GM18873 (cell line): ENCODE measurements around the gene CLSTN1.

Source experiments
- ATAC-seq: cut with Tn5 transposase; IDR thresholded peaks from one replicate; pipeline ENCODE4 v1.9.1; 2021; ENCODE audit warnings: mild to moderate bottlenecking, moderate library complexity, moderate number of reproducible peaks; ENCODE audit not compliant: unreplicated experiment, low FRiP score

The CLSTN1 gene

DNA sequence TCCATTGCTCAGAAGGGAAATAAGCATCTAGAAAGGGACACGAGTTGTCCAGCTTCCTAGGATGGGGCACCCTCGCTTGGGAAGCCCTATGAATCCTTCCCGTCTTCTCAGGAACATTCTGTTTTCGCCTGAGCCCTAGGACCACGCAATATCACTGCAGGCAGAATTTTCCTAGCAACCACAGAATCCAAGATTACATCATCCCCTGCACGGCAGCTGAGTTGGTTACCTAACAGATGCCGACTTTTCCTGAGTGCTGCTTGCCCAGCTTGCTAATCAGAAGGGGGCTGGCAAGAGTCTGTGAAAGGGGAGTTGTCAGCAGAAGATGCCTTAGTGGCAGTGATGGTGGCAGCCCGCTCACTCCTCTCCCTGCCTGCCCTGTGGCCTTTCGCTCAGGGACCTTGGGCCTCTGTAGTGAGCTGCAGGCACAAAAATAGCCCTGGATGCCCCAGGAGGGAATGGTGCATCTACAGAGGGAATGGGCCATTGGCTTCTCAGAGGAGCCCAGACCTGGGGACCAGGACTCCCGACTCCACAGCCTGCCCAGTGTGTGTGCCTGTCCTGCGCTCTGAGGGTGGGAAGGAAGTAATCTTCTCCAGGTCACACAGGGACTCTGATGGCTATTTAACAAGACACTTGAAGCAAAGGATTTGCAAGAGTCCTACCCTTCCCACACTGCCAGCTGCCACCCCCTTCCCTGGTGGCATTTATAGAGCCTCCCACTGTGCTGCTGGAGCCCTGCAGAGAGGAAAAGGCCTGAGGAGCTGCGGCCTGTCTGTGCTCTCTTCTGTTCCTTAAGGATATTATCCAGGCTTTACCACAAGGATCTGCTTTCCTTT is 28.9 kb upstream of the CLSTN1 start:
- no peak for ATAC-seq

DNA sequence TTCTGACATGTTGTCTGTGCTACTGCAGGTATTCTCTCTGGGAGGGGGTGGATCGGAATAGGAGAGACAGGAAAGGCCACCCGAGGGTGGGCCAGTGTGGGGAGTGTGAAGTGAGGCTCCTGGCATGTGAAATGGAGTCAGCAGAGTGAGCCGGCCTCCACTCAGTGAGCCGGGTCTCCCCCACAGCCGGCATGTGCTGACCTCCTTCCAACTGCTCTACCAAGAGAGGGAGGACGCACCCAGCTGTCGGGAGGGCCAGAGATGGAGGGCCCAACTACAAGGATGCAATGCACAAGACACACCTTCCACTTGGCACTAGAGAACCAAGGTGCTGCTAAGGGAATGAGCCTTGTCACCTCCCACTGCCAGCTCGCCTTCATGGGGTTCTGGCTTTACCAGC is 28.2 kb upstream of the CLSTN1 start:
- ATAC-seq, result no peak

DNA sequence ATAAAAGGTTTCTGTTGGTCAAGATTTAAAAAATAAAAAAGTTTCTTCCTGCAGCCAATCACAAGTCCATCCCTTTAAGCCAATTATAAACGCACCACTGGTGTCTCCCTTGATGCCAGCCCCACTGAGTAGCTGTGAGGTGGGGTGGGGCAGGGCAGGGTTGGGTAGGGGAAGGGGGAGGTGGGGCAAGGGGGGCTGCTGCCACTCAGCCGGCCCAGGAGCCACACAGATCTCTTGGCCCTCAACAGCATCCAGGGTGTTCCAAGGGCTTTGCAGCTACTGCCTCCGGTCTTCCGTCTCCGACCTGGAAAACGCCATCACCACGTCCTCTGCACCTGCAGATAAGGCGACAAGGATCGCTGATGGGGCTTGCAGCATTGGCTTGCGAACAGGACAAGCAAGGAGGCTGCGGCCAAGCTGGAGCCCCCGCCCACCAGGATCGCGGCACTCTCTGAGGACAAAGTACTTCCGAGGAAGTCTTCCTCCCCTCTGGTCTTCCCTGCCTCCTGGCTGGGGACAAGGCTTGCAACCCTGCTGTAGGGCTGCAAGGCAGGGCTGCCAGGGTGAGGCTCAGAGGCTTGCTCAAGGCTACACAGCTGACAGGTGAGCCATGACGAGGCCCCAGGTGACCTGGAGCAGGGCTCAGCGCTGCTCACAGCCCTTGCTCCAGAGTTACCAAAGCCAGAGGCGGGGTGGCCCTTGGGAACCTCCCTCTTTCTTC is 26.8 kb upstream of the CLSTN1 start:
- no peak for ATAC-seq

DNA sequence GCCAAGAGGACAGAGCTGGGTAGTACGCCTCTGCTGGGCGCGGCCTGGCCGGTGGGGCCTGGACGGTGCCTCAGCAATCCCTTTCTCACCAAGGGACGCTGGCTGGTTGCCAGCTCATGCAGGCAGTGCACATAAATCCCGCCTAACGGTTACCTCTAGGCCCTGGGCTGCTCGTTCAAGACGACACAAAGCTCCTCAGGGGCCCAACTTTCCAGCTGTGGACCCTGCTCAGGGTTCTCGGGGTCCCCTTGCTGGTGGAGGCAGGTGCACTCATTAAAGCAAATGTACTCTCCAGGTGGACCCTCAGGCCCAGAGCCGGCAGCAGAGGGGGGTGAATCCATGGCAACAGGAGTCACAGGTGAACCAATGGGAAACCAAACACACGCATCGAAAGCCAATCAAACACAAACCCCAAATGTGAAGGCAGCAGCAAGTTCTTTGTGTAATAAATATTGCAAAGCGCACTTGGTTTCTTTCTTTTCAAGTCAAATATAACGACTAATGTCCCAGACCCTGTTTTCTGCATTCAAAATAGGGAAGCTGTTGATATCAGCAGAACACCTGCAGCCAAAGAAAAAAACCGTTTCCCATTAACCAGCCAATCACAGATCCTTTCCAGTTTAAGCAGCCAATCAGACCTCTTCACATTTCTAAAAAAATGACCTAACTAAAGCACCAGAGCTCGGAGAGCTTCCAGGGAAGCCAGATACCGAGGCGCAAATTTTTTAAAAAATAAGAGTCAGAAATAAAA is 26.1 kb upstream of the CLSTN1 start:
- ATAC-seq, result no peak

DNA sequence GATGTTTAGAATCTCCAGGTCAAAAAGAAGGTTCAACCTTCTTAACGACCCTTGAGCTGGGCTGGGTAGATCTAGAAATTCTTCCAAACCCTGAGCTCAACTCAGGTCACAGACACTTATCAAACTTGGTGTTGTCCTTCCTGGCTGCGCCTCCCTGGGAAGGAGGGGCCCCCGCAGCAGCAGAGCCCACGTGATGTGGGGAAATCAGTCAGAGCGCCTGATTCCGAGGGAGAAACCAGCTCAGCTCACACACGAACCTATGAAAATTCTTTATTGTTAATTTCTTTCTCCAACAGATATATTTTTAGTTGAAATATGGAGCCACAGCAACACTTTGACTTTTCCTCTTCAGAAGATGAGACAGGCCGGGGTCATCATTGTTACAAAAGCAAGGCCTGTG is 24.3 kb upstream of the CLSTN1 start:
- ATAC-seq, result no peak

DNA sequence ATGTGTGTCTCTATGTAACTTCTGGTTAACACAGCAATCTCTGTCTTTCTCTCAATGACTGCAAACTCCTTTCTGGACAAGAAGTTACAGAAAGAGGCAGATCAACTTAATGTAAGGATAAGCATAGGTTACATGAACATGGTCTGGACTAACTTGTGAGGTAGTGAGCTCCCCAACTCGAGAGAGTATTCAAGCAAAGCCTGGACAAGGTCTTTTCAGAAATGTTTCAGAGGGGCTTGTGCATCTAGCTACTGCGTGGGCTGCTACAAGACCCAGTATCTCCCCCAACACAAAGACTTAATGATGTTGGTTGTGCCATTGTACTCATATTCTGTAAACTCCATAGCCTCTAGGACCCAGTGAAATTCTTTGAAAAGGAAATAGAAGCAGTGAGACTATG is 23.5 kb upstream of the CLSTN1 start:
- no peak for ATAC-seq

DNA sequence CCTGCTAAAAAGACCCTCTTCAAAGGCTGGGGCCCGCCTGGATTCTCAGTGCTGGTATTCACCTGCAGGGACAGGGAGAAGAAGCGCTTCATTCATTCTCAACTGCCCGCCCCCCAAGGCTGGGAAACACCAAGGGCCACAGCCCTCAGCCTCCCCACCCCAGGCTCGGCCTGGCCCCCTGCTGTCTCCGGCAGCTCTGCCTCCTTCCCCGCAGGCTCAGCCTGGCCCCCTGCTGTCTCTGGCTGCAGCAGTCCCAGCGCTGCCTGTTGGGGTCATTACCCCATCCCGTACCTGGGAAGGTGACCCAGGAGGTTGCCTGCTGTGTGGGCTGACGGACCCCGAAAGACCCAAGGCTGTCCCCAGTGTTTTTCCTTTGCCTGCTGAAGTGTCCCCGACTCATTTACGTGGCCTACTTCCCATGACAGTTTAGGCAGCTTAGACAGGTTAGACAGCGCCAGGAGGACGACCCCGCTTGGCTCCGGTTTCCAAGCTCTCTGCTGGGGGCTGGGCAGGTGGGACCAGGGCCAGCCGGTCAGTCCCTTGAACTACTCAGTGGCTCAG is 22.9 kb upstream of the CLSTN1 start:
- ATAC-seq, result no peak

DNA sequence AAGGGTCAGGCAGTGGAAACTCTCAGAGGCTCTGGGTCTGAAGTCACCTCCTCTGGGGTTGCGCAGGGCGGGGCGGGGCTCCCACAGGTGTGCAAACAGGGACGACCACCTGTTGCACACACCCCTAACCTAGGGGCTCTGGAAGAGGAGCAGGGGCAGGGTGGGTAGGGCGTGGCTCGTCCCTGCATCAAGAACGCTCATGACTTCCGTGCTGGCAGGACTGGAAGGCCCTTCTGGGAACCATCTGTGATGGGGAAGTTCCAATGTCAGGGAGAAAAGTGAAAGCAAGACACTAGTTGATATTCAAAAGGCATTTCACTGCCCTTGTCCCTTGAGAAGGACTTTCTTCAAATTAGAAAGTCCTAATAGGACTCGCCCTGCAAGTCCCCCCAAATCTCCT is 22.1 kb upstream of the CLSTN1 start:
- no peak for ATAC-seq

DNA sequence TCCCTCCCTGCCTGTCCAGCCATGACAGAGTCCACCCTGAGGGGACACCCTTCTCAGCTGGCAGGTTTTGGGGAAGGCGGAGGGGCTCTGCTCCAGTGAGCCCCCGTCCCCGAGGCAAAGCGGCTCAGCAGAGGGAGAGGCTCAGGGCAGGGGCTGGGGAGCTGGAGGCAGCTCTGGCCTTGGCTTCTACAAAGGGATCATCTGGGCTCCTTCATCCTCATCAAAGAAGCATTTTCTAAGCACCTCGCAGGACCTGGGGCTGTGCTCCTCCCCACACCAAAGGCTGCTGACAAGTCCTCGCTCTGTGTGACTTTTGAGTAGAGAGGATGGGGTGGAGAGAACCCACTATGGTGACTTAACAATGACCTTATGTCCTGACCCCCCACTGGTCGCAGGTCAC is 21.0 kb upstream of the CLSTN1 start:
- ATAC-seq, result no peak

DNA sequence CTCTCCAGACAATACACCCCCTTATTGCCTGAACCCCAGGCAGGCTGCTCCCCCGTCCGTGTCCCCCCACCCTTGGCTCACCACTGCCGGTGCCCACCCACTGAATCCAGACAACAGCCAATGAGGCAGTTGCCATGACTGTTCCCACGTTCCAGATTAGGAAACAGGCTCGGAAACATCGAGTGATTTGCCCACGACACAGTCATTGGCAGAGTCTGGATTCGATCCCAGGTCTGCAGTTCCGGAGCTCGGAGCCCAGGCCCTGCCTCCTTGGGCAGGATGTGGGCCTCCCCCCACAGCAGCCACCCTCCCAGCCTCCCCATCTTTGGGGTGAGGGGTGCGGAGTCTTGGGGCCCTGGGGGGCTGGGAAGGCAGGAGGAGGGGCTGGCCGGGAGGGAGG is 20.3 kb upstream of the CLSTN1 start:
- no peak for ATAC-seq

DNA sequence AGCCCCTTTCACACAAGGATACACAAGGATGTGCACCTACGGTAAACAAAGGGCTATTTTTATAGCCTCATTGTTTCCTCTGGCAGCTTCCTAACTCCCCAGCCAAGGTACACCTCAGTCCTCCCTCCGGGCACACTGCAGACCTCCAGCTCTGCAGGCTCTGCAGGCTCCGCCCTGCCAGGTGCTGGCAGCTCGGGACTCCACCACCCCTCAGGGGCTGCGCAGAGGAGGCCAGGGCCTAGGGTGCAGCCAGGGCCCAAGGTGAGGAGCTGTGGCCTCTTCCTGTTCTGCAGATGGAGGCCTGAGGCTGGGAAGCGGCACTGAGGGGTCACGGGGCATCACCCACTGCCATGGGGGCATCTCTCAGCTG is 19.8 kb upstream of the CLSTN1 start:
- no peak for ATAC-seq

DNA sequence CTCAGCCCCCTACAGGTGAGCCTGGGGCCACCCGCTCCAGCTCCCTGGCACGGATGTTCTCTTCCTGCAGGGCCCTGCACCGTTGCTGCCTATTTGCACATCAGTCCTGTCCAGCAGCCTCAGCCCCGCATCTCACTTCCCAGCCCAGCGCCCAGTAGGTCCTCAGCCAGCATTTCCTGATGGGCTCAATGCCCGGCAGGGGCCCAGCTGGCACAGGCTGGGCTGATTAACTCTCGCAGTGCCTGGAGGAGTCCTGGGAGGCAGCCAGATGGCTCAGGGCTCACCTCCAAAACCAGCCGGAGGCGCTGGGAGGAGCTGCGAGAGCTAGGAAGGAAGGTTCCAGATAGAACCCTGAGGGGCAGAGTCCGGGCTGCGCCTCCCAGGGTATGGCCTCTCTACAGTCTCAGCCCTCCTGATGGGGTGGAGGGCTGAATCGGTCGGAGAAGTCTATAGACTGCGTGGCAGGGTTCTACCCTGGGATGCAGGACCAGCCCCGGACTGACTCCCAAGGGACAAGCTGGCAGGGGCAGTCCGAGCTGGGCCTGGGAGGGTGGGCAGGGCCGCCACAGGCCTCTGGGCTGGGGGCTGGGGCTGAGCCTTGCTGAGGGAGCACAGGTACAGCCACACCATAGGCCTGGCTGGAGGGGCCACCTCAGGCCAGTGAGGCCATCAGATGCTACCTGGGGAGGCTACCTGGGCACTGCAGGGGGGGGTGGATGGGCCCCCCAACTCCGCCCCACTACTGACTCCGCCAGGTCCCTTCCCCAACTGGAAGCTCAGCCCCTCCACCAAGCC is 19.2 kb upstream of the CLSTN1 start:
- ATAC-seq, result no peak

DNA sequence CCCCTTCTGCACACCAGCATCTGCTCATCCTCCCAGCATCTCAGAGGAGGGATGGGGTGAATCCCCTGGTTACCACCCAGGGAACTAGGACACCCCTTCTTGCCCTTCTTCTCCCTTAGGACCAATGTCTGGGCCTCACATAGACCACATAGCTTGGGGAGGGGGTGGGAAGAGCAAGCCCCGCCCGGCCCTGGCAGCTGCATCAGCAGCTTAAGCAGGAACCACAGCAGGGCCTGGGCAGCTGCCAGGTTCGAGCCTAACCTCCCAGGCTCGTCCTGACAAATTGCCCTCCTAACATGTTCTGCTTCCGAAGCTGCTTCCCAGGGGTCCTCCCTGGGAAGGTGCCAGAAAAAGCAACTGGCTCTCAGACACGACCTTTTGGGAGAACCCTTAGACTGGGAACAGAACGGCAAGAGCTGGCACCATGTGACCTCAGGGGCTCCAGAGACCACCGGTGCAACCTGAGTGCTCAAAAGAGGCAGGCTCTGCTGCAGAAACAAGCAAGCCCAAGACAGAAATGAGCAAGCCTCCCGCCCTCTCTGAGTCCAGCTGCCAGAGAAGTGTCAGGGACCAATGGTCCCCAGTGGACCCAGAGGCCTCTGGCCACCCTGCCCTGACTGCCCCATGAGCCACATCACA is 18.4 kb upstream of the CLSTN1 start:
- no peak for ATAC-seq

DNA sequence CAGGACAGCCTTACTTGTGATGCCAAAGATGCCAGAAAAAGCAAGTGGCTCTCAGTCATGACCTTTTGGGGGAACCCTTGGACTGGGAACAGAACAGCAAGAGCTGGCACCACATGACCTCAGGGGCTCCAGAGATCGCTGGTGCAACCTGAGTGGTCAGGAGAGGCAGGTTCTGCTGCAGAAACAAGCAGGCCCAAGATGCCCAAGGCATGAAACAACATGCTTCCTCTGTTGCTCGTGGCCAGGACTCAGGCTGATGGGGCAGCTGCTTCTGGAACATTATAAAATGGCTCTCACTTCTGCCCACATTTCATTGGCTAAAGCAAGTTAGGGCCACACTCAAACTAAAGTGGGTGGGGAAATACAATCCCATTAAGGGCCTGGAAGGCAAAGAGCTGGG is 17.7 kb upstream of the CLSTN1 start:
- ATAC-seq, result no peak

DNA sequence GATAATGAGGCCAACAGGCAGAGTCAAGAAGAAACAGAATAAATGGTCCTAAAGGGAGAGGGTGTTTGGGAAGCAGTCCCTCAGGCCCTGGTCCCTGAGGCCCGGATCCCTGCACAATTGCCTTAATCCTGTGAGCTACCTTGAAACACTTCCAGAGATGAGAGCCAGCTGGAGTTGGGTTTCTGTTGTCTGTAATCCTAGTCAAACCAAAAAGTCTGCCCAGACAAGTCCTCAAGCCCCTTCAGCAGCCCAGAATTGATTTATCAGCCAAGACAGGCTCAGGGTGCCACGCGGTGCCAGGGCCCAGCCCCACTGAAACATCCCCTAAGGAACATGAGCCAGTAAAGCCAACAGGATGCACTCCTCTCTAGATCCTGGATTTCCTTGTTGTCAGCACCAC is 16.4 kb upstream of the CLSTN1 start:
- ATAC-seq, result no peak

DNA sequence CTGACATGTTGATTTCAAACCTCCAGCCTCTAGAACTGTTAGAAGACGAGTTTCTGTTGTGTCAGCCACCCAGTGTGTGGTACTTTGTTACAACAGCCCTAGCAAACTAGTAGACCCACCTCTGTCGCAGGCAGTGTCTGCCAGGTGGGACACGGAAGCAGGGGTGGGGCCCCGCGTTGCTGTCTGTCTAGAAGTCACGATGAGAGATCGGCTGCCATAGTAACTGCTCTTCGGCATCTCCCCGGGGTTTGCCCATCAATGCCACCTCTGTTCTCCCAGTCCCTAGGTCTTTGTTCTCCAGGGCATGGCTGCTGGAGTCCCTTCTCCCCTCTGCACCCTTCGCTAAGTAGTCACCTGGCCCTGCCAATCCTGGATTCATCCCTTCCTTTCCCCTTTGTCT is 15.2 kb upstream of the CLSTN1 start:
- ATAC-seq, result no peak

DNA sequence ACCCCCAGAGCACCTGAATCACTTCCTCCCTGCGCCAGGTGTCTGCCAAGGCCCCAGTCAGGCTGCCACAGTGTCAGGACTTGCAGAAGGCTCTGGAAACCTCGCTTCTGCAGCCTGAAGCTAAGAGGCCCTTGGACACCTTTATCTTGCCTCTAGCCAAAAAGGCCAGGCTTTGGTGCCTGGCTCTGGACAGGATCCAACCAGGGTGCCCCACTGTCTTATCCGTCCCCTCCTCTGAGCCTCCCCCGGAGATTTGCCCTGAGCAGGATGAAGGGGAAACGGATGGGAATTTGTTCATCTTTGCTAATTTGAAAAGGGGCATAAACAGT is 12.8 kb upstream of the CLSTN1 start:
- no peak for ATAC-seq

DNA sequence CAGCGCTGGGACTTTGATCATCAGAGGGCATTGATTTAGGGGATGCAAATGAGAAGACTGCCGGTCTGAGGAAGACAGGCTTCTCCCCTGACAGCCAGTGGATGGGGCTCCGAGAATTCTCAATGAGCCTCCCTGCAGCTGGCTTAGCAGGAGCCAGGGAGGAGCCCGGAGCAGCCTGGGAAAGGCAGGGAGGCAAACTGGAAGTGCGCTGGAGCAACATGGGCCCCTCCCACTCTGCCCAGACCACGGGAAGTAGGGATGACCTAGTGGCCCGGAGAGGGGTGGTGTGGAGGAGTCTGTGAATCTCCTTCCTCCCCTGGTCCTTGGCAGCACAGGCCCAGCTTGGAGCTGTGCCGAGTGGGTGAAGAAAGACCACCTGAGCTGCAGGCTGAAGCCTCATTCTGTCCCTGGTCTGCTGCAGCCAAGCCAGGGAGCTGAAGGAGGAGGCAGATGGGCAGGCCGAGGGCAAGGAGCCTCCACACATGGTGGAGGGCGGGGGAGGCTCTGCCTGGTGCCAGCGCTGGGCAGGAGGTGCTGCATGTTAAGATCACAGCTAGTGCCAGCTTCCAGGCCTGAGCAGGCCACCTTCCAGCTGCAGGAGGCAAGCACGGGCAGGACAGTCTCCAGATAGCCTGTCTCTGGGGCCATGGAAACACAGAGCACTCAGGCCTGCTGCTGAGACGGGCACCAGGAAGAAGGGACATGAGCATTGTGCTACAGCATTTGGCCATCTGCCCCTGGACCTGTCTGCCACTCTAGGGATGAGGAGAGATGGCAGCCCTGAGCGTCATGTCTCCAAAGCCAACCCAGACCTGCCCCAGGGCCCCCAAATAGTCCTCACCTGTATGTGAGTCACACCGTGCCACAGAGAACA is 12.2 kb upstream of the CLSTN1 start:
- no peak for ATAC-seq

DNA sequence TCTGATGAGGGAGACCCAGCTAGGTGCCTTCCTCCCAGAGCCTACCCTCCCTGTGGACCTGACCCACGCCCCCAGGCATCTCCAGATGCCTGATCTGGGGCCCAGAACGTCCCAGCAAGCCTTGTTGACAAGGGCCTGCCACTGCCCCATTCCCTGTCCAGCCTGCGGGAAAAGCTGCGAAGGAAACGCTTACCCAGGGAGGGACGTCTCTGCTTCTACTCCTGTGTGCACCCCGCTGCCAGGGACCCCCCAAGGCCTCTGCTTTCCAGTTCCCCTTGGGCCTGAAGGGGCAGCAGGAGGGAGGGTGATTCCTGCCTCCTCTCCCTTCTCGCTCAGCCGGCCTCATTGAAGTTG is 11.6 kb upstream of the CLSTN1 start:
- ATAC-seq, result no peak
